ENCODE data around the gene LRRC26. TPM values are rescaled to one million over a fixed set of nuclear protein-coding genes. Genes with fewer than 3 reads are reported as not detected.

Gene LRRC26
- polyA plus RNA-seq, 1 experiment, result not detected

DNA sequence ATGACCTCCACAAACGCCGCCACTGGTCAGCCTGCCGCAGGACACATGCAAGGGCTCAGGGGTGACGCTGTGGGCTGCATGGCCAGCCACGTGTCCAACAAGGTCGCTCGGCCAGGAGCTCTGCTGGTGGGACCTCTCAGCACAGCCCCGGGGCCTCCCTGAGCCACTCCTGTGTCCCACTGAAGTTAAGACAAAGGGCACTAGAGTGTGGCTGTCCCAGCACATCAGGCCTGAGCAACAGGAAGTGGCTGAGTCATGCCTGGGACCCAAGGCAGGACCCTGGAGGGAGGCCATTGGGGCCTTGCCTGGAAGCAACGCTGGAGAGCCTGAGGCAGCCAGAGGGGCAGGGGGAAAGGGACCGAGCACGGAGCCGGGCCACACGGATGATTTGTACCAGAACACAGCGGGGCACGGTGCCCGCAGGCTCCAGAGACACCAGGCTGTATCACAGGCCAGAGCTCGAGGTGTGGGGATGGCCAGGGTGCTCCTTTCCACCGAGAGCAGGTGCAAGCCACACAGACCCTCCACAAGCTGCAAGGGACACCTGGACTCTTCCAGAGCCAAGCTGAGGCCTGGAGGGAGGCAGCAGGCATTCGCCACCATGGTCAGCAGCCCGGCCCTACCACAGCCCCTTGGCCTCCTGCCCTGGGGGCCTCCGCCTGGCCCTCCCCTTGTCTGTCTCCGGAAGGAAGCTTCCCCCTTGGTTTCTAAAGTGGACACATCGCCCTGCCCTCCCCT is 8.5 kb upstream of the LRRC26 start:
- peaks cover 24% of the 10 kb centered on the region for H3K36me3 ChIP-seq (ENCODE audit: control insufficient read depth, insufficient read depth, low read length)

DNA sequence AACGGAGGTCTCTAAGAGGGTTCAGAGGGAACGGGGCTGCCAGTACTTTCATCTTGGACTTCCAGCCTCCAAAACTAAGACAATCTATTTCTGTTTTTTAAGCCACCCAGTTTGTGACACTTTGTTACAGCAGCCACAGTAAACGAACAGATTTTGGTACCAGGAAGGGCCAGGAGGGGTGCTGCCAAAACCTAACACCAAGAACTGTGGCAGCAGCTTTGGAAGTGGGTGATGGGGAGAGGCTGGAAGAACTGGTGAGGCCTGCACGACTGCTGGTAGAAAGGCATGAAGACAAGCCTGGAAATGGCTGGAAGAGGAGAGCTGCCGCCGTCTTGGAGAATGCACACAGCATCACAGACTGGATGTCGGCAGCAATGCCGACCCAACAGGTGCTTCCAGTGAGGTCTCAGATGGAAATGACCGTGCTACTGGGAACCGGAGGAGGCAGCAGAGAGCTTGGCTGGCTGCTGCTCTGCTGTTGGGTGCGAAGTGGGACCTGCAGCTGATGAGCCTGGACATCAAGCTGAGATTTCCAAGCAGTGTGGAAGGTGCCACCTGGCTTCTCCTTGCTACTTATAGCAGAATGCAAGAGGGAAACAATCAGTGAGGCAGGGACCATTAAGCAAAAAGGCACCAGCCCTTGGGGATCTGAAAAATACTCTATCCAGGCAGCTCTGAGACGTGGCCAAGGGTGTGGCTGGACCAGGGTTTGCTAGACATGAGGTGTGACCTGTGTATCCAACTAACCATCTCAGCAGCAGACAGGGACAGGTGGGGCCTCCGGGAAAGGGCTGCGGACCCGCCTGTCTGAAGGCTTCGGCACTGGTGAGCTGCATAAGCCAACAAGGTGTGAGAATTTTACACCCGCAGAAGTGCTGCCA is 6.7 kb upstream of the LRRC26 start:
- CTCF ChIA-PET, result interaction anchor here (0.9 to 2.2 kb wide), 10 partner anchors 8 to 60 kb away, joined by 3 to 11 read pairs (median 4); partner anchors contain the start of genes RNF224 and SSNA1
- POLR2A ChIA-PET, result interaction anchor here (0.5 kb wide), 1 partner anchor 10 kb away, joined by 4 read pairs; no protein-coding TSS in a partner anchor
- peaks cover 14% of the 10 kb centered on the region for H3K36me3 ChIP-seq (ENCODE audit: control insufficient read depth, insufficient read depth, low read length)
- DNase-seq (ENCODE audit: low read depth), result no peak
- H3K27me3 ChIP-seq (ENCODE audit: control insufficient read depth, insufficient read depth, low read length), result no peaks in the 10 kb centered on the region
- H3K4me3 ChIP-seq (ENCODE audit: low read depth, low read length), result no peak overlapping the region
- TF ChIP-seq CTCF (IDR thresholded peaks at IDR 0.05; ENCODE audit: insufficient read depth, low read depth, low read length), result peak; percentile 66

More for the DNA sequence above, 8.5 kb upstream of the LRRC26 start:
- TF ChIP-seq CTCF (IDR thresholded peaks at IDR 0.05; ENCODE audit: insufficient read depth, low read depth, low read length), result no peak
- no peak overlapping the region for H3K4me3 ChIP-seq (ENCODE audit: low read depth, low read length)
- ChIA-PET POLR2A (no interaction called here), CTCF (interaction anchor here (1.2 kb wide), 1 partner anchor 25 kb away, joined by 3 read pairs; no protein-coding TSS in a partner anchor)
- DNase-seq (ENCODE audit: low read depth), result no peak
- H3K27me3 ChIP-seq (ENCODE audit: control insufficient read depth, insufficient read depth, low read length), result no peaks in the 10 kb centered on the region

DNA sequence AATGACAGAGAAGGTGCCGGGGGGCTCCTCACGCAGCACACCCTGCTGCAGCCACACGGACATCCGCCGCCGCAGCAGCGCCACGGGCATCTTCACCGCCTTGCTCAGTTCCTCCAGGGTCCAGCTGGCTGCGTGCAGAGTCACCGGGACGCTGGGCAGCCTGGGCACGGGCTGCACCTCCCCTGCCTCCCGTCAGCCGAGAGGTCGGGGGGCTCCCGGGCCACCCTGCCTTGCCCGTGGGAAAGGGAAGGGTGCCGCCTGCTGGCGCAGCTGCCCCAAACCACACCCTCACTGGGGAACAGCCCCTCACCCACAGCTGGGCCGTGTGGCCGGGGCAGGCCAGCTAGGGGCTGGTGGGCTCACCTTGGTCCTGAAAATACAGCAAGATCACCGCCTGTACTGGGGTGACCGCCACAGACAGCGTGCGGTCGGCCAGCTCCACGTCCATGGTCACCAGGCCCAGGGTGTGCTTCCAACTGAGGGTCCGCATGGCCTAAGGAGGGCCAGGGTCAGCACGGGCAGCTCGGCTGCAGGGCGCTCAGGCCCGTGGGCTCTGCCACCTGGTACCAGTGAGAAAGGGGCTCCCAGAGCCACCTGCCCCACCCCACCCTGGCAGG is 5.6 kb upstream of the LRRC26 start:
- ChIA-PET CTCF (interaction anchor here (0.9 to 2.2 kb wide), 6 partner anchors 12 to 61 kb away, joined by 3 to 11 read pairs (median 6); partner anchors contain the start of genes RNF224 and SSNA1), POLR2A (no interaction called here)
- Histone ChIP-seq H3K36me3 (ENCODE audit: control insufficient read depth, insufficient read depth, low read length) (peaks cover 10% of the 10 kb centered on the region), H3K27me3 (ENCODE audit: control insufficient read depth, insufficient read depth, low read length) (peaks cover 2% of the 10 kb centered on the region; the same call in 1 of the 2 replicates), H3K4me3 (ENCODE audit: low read depth, low read length) (no peak overlapping the region)
- DNase-seq (ENCODE audit: low read depth), result no peak
- no peak; the same call in 1 of the 2 replicates for TF ChIP-seq CTCF (IDR thresholded peaks at IDR 0.05; ENCODE audit: insufficient read depth, low read depth, low read length)

- no peak for TF ChIP-seq CTCF (IDR thresholded peaks at IDR 0.05; ENCODE audit: insufficient read depth, low read depth, low read length)
- no peak for DNase-seq (ENCODE audit: low read depth)
- POLR2A ChIA-PET, result no interaction called here
- Histone ChIP-seq H3K27me3 (ENCODE audit: control insufficient read depth, insufficient read depth, low read length) (peaks cover 7% of the 10 kb centered on the region; the same call in 1 of the 2 replicates), H3K36me3 (ENCODE audit: control insufficient read depth, insufficient read depth, low read length) (peaks cover 7% of the 10 kb centered on the region), H3K4me3 (ENCODE audit: low read depth, low read length) (no peak overlapping the region)
- CTCF ChIA-PET, result interaction anchor here (0.9 to 1.0 kb wide), 2 partner anchors 24 to 48 kb away, joined by 3 read pairs; no protein-coding TSS in a partner anchor
These were observed 5.0 kb upstream of the LRRC26 start for GRCh38 chr9:137174722-137175293.
